Activated CD4-positive, alpha-beta memory T cell treated with anti-CD3 and anti-CD28 coated beads, Interleukin-2, amount 10 ng/mL, durations not matched to agents 7 days and 5 days (primary cell): Measurements from ENCODE around the gene TMEM25. TPM values are rescaled to one million over a fixed set of nuclear protein-coding genes. Genes with fewer than 3 reads are reported as not detected.

Experiments
- CTCF ChIA-PET: fragments of 350-600 bp; sonication (Branson Sonifier 250); formaldehyde crosslinking; loops from one replicate; lab custom pipeline; 2021; ENCODE audit warnings: antibody characterized with exemption, inconsistent platforms; lab: Charles Lee
- POLR2A ChIA-PET: fragments of 350-600 bp; sonication (Branson Sonifier 250); formaldehyde crosslinking; loops from one replicate; lab custom pipeline; 2021; ENCODE audit warnings: antibody characterized with exemption; lab: Charles Lee
- DNase-seq: peaks from one replicate; pipeline ENCODE4 v3.0.0-alpha.2; 2020
- H3K27ac Mint-ChIP-seq: one replicate; pipeline ENCODE4 v1.8.0; 2021; ENCODE audit warnings: mild to moderate bottlenecking, mixed read lengths
- H3K27me3 Mint-ChIP-seq: one replicate; pipeline ENCODE4 v1.8.0; 2021; ENCODE audit warnings: mixed read lengths
- H3K36me3 Mint-ChIP-seq: one replicate; pipeline ENCODE4 v1.8.0; 2021; ENCODE audit warnings: low read depth, mixed read lengths
- H3K4me1 Mint-ChIP-seq: one replicate; pipeline ENCODE4 v1.8.0; 2021; ENCODE audit warnings: mixed read lengths
- H3K4me3 Mint-ChIP-seq: one replicate; pipeline ENCODE4 v1.8.0; 2021; ENCODE audit warnings: mild to moderate bottlenecking, mixed read lengths
- H3K9me3 Mint-ChIP-seq: one replicate; pipeline ENCODE4 v1.8.0; 2021; ENCODE audit warnings: mixed read lengths
- total RNA-seq, 2 experiments: library from RNA; stranded (reverse); gene quantifications; one replicate each; pipeline ENCODE4 v1.2.3, GENCODE V29; 2021

Gene TMEM25
- total RNA-seq, 2 experiments from 2014 or later: 5.3 to 6.4 TPM

DNA sequence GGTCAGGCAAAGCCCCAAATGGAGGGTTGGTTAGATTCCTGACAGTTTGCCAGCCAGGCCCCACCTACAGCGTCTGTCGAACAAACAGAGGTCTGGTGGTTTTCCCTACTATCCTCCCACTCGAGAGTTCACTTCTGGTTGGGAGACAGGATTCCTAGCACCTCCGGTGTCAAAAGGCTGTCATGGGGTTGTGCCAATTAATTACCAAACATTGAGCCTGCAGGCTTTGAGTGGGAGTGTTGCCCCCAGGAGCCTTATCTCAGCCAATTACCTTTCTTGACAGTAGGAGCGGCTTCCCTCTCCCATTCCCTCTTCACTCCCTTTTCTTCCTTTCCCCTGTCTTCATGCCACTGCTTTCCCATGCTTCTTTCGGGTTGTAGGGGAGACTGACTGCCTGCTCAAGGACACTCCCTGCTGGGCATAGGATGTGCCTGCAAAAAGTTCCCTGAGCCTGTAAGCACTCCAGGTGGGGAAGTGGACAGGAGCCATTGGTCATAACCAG, 8.4 kb upstream of the TMEM25 start:
- H3K27me3 Mint-ChIP-seq: no peaks in the 10 kb centered on the region
- no peak overlapping the region for H3K4me3 Mint-ChIP-seq
- POLR2A ChIA-PET: no interaction called here
- H3K36me3 Mint-ChIP-seq: peaks cover 52% of the 10 kb centered on the region
- no peaks in the 10 kb centered on the region for H3K9me3 Mint-ChIP-seq
- H3K27ac Mint-ChIP-seq: peak overlapping the region; percentile 51
- no peak for DNase-seq
- peaks cover 2% of the 10 kb centered on the region for H3K4me1 Mint-ChIP-seq
- CTCF ChIA-PET: interaction anchor here (1.2 kb wide), 1 partner anchor 26 kb away, joined by 3 read pairs; no protein-coding TSS in a partner anchor

DNA sequence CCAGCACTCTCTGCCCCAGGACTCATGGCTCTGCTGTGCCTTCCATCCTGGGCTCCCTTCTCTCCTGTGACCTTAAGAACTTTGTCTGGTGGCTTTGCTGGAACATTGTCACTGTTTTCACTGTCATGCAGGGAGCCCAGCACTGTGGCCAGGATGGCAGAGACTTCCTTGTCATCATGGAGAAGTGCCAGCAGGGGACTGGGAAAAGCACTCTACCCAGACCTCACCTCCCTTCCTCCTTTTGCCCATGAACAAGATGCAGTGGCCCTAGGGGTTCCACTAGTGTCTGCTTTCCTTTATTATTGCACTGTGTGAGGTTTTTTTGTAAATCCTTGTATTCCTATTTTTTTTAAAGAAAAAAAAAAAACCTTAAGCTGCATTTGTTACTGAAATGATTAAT, 6.6 kb upstream of the TMEM25 start:
- no peak overlapping the region for H3K27ac Mint-ChIP-seq
- ChIA-PET CTCF (interaction anchor here (0.7 to 1.2 kb wide), 3 partner anchors 27 to 138 kb away, joined by 3 read pairs; no protein-coding TSS in a partner anchor), POLR2A (no interaction called here)
- H3K4me3 Mint-ChIP-seq: no peak overlapping the region
- no peak for DNase-seq
- peaks cover 7% of the 10 kb centered on the region for H3K4me1 Mint-ChIP-seq
- H3K36me3 Mint-ChIP-seq: peaks cover 48% of the 10 kb centered on the region
- H3K27me3 Mint-ChIP-seq: no peaks in the 10 kb centered on the region
- H3K9me3 Mint-ChIP-seq: no peaks in the 10 kb centered on the region

GRCh38 chr11:118524757-118525470, 6.1 kb upstream of the TMEM25 start:
- Mint-ChIP-seq H3K27ac (no peak overlapping the region), H3K27me3 (no peaks in the 10 kb centered on the region), H3K36me3 (peaks cover 43% of the 10 kb centered on the region), H3K4me1 (peaks cover 13% of the 10 kb centered on the region), H3K4me3 (no peak overlapping the region), H3K9me3 (no peaks in the 10 kb centered on the region)
- DNase-seq: no peak
- CTCF ChIA-PET: interaction anchor here (0.7 to 1.5 kb wide), 4 partner anchors 27 to 138 kb away, joined by 3 read pairs; no protein-coding TSS in a partner anchor
- POLR2A ChIA-PET: no interaction called here

- no peak overlapping the region for H3K27ac Mint-ChIP-seq
- CTCF ChIA-PET: interaction anchor here (0.8 to 1.5 kb wide), 2 partner anchors 12 to 68 kb away, joined by 3 read pairs; no protein-coding TSS in a partner anchor
Observed at GRCh38 chr11:118526688-118527087, 4.3 kb upstream of the TMEM25 start.

DNA sequence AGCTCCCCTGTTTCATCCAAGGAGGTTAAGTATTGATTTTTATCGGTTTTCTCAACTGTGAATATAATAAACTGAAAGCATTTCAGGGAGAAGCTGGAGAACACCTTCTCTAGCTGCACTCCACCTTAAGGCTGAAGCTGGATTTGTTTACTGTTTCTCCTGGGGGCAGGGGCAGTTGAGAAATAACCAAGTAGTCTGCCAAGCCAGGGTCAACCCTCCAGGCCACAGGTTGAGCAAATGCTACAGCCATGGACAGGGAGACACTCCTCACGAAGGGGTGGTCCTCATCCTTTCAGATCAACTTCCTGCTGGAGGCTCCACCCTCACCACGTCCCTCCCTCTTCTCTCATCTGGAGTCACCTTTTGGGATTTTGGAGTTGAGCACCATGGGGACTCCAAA, 3.9 kb upstream of the TMEM25 start, which contains the start of gene TTC36:
TSS of gene TTC36 (plus strand) at position 366 of the 400 bp plus-strand sequence. CDS start at position 387, 21 bp downstream.
- H3K4me3 Mint-ChIP-seq: no peak within 1 kb of the TSS
- H3K4me1 Mint-ChIP-seq: peaks cover 24% of the 10 kb centered on the region
- CTCF ChIA-PET: interaction anchor here (0.8 kb wide), 1 partner anchor 12 kb away, joined by 3 read pairs; no protein-coding TSS in a partner anchor
- no peak for DNase-seq
- H3K9me3 Mint-ChIP-seq: no peaks in the 10 kb centered on the region
- peaks cover 22% of the 10 kb centered on the region for H3K36me3 Mint-ChIP-seq
- no peaks in the 10 kb centered on the region for H3K27me3 Mint-ChIP-seq
- POLR2A ChIA-PET: interaction anchor here (0.6 to 0.9 kb wide), 2 partner anchors 12 to 45 kb away, joined by 3 read pairs; partner anchors contain the start of gene ARCN1
- H3K27ac Mint-ChIP-seq: no peak within 1 kb of the TSS

More at GRCh38 chr11:118526688-118527087, 4.3 kb upstream of the TMEM25 start:
- Mint-ChIP-seq H3K4me1 (peaks cover 22% of the 10 kb centered on the region), H3K9me3 (no peaks in the 10 kb centered on the region), H3K36me3 (peaks cover 26% of the 10 kb centered on the region), H3K27me3 (no peaks in the 10 kb centered on the region), H3K4me3 (no peak overlapping the region)
- POLR2A ChIA-PET: interaction anchor here (0.6 to 0.9 kb wide), 2 partner anchors 12 to 46 kb away, joined by 3 read pairs; partner anchors contain the start of gene ARCN1
- DNase-seq: no peak

GRCh38 chr11:118528511-118528910, 2.5 kb upstream of the TMEM25 start:
- peaks cover 14% of the 10 kb centered on the region for H3K36me3 Mint-ChIP-seq

GRCh38 chr11:118529584-118530175, 1.3 kb upstream of the TMEM25 start:
- DNase-seq: no peak
- ChIA-PET POLR2A (interaction anchor here (0.9 to 2.1 kb wide), 5 partner anchors 14 to 263 kb away, joined by 3 to 10 read pairs (median 3); partner anchors contain the start of genes ARCN1 and UBE4A), CTCF (no interaction called here)
- peak overlapping the region; percentile 83 for H3K4me3 Mint-ChIP-seq
- no peaks in the 10 kb centered on the region for H3K9me3 Mint-ChIP-seq
- peaks cover 25% of the 10 kb centered on the region for H3K4me1 Mint-ChIP-seq
- peaks cover 6% of the 10 kb centered on the region for H3K36me3 Mint-ChIP-seq
- H3K27me3 Mint-ChIP-seq: no peaks in the 10 kb centered on the region
- H3K27ac Mint-ChIP-seq: peak overlapping the region; percentile 40

More at GRCh38 chr11:118528511-118528910, 2.5 kb upstream of the TMEM25 start:
- H3K9me3 Mint-ChIP-seq: no peaks in the 10 kb centered on the region
- CTCF ChIA-PET: no interaction called here
- DNase-seq: no peak
- H3K4me1 Mint-ChIP-seq: peaks cover 25% of the 10 kb centered on the region
- POLR2A ChIA-PET: interaction anchor here (1.0 kb wide), 1 partner anchor 93 kb away, joined by 3 read pairs; no protein-coding TSS in a partner anchor
- H3K27ac Mint-ChIP-seq: no peak overlapping the region
- H3K4me3 Mint-ChIP-seq: no peak overlapping the region
- H3K27me3 Mint-ChIP-seq: no peaks in the 10 kb centered on the region

DNA sequence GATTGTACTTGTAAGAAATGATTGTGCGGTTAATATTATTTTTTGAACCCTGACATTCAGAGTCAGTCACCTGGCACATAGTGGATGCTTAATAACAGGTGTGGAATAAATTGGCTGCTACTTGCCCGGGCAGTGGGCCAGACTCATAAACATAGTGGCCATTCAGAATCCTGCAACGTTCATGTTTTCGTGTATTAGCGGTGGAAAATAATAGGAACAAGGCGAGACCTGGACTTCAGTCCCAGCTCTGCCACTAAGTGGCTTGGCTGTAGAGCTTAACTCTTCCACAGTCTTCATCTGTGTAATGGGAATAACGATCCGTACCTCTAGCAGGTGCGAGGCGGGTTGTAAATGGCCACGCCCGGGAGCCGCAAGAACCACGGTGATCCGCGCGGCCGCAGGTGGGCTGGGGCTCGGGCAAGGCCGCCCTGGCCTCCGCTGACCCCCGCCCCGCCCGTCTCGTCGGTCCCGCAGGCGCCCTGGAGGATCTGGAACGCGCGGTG, 761 bp upstream of the TMEM25 start:
- peak overlapping the region; percentile 83 for H3K4me3 Mint-ChIP-seq
- H3K27ac Mint-ChIP-seq: peak overlapping the region; percentile 40
- ChIA-PET POLR2A (interaction anchor here (0.6 to 2.1 kb wide), 8 partner anchors 14 to 934 kb away, joined by 3 to 10 read pairs (median 3); partner anchors contain the start of genes ARCN1 and UBE4A), CTCF (interaction anchor here (0.8 kb wide), 1 partner anchor 12 kb away, joined by 4 read pairs; no protein-coding TSS in a partner anchor)
- H3K9me3 Mint-ChIP-seq: no peaks in the 10 kb centered on the region
- peak; percentile 24 for DNase-seq
- peaks cover under 1% of the 10 kb centered on the region for H3K36me3 Mint-ChIP-seq
- H3K27me3 Mint-ChIP-seq: no peaks in the 10 kb centered on the region
- H3K4me1 Mint-ChIP-seq: peaks cover 24% of the 10 kb centered on the region

- H3K36me3 Mint-ChIP-seq: no peaks in the 10 kb centered on the region
- ChIA-PET CTCF (interaction anchor here (1.1 kb wide), 1 partner anchor 14 kb away, joined by 3 read pairs; no protein-coding TSS in a partner anchor), POLR2A (no interaction called here)
- DNase-seq: no peak
- peak overlapping the region; percentile 19 for H3K27ac Mint-ChIP-seq
- no peaks in the 10 kb centered on the region for H3K27me3 Mint-ChIP-seq
- no peaks in the 10 kb centered on the region for H3K9me3 Mint-ChIP-seq
- H3K4me1 Mint-ChIP-seq: peaks cover 24% of the 10 kb centered on the region
- peak overlapping the region; percentile 83 for H3K4me3 Mint-ChIP-seq
Observed at GRCh38 chr11:118531597-118532084, 649 bp downstream of the TMEM25 start.

- no peaks in the 10 kb centered on the region for H3K27me3 Mint-ChIP-seq
- H3K36me3 Mint-ChIP-seq: no peaks in the 10 kb centered on the region
- no peak for DNase-seq
- H3K4me3 Mint-ChIP-seq: peak overlapping the region; percentile 83
- H3K27ac Mint-ChIP-seq: no peak overlapping the region
- no peaks in the 10 kb centered on the region for H3K9me3 Mint-ChIP-seq
- POLR2A ChIA-PET: no interaction called here
- H3K4me1 Mint-ChIP-seq: peaks cover 24% of the 10 kb centered on the region
- CTCF ChIA-PET: interaction anchor here (1.1 kb wide), 1 partner anchor 14 kb away, joined by 3 read pairs; no protein-coding TSS in a partner anchor
Observed at GRCh38 chr11:118532091-118532490, 1.1 kb downstream of the TMEM25 start.

DNA sequence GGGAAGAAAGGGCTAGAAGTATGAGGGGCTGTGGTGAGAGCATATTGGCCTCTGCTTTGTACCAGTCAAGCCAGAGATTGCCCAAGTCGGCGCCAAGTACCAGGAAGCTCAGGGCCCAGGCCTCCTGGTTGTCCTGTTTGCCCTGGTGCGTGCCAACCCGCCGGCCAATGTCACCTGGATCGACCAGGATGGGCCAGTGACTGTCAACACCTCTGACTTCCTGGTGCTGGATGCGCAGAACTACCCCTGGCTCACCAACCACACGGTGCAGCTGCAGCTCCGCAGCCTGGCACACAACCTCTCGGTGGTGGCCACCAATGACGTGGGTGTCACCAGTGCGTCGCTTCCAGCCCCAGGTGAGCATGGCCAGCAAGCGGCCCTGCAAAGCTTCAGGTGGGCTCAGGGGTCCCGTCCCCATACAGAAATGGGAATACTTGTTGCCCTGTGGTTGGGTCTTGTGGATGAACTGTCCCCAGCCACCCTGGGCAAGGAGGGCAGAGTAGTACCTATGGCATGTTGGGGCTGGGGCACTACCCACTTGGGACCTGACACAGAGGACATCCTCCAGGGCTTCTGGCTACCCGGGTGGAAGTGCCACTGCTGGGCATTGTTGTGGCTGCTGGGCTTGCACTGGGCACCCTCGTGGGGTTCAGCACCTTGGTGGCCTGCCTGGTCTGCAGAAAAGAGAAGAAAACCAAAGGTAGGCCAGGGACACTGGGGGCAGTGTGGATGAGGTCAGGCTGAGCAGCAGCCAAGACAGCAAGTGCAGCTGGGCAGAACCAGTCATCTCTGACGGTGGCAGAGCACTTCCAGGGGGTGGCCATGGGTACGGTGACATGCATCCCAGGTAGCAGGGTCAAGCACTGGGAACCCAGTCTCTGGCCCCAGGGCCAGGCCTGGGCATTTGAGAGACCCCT, 2.1 kb downstream of the TMEM25 start:
- H3K4me3 Mint-ChIP-seq: no peak overlapping the region
- DNase-seq: no peak
- H3K27me3 Mint-ChIP-seq: no peaks in the 10 kb centered on the region
- H3K27ac Mint-ChIP-seq: no peak overlapping the region
- H3K9me3 Mint-ChIP-seq: no peaks in the 10 kb centered on the region
- H3K36me3 Mint-ChIP-seq: no peaks in the 10 kb centered on the region
- ChIA-PET POLR2A (no interaction called here), CTCF (interaction anchor here (1.1 kb wide), 1 partner anchor 15 kb away, joined by 3 read pairs; no protein-coding TSS in a partner anchor)
- peaks cover 29% of the 10 kb centered on the region for H3K4me1 Mint-ChIP-seq
